Fibroblast of skin of back (primary cell): ENCODE data around the gene CCM2.

Source experiments
- DNase-seq: peaks from one replicate; pipeline ENCODE4 v3.0.0-alpha.2; 2013

The CCM2 gene

DNA sequence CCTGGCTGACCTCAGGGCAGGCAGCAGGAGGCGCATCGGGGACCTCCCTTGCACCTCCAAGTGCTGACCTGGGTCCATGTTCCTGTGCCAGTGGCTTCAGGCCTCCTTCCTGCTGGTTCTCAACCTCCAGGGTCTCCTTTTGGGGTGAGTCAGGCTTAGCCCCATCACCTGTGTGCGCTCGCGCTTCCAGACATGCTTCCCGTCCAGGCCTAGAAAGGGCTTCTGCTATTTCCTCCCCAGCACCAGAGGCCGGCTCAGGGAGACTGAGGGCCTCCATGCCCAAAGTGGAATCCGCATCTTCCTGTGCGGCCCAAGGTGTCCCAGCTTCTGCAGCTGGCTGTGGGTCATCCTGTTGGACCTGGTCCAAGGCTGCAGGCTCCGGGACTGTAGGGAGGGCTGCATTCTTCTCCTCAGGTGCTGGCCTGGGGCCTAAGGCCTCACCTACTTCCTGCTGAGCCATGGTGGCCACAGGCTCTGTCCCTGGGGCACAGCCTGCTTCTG is 82.9 kb downstream of the CCM2 start:
- no peak for DNase-seq

DNA sequence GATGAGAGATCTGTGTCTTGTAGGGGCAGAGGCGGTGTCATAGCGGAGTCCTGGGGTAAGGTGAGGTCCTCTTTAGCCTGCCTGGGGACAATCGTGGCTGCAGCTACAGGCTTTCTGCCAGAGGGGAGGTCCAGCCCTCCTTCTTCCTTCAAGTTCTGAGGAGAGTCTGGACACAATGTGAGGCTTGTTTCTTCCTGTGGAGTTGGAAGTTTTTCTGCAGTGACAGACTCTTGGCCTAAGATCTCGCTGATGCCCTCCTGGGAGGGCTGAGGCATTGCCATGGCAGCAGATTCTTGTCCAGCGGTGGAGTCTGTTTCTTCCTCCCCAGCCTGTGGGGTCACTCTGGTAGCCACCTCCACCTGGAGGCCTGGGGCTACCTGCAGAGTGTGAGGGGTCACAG is 84.3 kb downstream of the CCM2 start:
- no peak for DNase-seq

DNA sequence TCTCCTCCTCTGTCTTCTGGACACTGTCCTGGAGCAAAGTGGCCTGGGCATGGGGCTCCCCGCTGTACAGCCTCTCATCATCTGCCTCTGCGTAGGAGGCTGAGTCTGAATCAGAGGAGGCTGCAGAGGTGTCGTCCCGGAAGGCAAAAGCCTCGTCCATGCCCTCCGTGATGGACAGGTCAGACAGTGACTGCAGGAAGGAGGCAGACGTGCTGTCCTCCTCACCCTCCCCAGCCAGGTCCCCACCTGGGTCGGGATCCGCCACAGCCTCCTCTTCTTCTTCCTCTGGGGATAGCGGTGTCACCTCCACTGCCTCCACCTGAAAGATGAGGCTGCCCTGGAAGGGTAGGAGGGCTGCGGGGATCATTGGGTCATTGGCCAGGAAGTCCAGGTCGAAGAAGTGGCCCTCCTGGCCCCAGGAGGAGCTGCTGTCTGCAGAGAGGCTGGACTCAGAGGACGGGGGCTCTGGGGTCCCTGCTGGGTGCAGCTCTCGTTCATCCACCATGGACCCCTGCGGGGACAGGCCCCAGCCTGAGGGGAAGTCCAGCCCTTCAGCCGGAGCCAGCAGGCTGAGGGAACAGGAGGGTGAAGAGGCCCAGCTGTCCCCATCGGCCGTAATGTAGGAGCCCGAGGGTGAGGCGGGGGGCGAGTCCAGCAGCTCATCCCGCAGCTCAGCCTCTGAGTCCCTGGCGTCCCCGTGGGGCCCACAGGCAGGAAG is 85.1 kb downstream of the CCM2 start:
- DNase-seq, result no peak

DNA sequence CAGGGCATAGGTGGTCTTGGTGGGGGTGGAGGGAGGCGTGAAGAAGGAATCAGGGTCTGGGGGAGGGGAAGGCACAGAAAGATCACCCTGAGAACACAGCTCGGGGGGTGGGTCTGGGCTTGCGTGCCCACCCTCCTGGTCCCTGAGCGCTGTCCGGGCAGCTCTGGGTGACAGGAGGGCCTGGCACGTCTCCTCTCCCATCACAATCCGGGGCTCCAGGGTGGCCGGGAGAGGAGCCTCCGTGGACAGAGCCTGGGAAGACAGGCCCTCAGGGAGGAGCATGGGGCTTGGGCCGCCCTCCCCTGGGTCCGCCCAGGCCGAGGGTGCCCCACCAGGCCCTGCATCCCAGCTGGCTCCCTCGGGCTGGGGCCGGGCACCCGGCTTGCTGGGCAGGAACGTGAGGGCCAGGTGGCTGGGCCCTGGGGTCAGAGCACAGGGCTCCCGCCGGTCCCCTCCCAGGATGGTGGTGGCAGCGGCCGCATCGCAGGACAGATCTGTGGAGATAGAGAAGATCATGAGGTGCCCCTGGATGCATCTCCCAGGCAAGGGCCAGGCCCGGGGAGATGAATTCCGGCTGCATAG is 85.7 kb downstream of the CCM2 start:
- no peak for DNase-seq

DNA sequence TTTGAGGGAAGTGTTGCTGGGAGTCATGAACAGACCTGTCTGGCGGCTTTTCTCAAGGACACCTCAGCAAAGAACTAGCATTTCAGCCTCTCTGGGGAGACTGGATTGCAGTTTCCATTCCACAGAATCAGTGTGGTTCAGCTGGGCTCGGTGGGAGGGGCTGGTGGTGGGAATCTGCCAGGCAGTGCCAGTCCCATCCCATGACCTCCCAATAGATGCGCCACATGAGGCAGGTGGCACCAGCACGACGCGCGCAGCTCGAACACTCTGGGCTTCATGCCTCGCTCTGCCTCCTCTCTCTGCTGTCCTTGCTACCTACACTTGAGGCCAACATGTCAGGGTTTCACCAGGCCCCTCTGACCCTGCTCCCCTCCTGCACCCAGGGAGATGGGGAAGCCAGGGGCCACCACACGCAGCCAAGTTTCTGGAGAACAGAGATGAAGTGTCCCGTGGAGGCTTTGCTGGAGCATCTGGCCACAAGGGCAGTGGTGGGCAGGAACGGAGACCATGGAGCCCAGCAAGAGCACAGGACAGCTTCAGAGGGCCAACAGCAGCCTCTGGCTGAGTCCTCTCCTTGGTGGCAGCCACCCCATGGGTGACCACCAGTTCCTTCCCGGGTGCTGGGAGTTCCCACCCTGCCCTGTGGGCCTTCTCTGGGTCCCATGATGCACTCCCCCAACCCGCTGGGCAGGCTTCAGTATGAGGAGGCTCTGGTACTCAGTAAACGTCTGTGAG is 86.5 kb downstream of the CCM2 start:
- DNase-seq, result no peak

DNA sequence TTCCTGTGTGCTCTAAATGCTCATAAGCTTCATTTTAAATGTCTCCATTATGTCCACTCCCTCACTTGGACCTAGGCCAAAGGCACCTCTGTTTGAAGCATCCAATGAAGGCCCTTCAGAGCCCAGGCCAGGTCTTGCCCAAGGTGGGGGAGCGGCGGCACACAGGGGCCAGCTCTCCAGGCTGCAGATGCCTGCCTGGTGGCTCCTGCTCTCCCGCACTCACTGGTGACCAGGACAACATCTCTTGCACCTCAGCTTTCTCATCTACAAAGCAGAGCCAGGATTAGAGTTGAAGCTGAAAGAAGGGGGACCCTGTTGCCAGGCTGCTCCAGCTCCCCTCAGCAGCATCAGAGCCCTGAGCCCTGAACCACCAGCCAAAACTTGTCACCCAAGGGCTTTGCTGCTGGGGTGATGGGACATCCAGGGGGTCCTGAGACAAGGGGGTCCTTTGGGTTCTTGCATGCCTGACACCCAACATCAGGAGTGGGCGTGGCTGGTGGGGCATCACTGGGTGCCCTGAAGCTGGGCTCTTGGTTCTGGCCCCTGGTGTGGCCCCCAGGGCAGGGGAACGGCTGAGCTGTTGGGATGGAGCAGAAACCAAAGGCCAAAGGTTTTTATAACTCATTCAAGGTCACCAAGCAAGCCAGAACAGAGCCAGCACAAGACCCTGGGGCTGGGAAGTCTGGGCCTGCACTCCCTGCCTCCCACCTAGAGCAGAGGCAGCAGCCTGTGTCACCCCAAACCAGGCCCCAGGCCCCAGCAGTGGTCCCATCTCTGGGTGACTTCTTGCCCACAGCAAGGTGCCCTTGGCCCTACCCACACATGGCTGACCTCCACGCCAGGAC is 87.5 kb downstream of the CCM2 start:
- no peak for DNase-seq

DNA sequence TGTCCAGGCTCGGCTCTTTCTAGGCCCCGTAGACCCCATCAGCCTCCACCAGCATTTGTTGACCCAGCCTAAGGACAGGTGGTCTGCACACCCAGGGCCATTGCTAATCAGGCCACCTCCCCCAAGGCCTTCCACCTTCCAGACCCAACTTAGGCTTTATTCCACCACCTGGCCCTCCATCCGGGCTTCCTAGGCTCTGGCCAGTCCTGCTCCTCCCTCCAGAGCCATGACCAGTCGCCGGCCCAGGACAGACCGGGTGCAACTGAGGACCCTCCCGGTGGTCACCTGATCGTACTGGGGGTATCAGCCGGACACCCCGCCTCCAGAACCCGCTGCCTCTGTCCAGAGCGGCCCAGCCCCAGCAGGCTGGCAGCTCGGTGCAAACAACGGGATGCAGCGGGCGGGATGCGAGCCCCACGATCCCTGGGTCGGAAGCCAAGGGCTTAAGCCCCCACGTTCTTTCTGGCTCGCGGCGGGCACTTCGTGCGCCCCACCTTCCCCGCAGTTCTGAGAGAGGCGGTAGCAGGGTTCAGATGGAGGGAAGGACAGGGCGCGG is 88.2 kb downstream of the CCM2 start:
- DNase-seq, result no peak

DNA sequence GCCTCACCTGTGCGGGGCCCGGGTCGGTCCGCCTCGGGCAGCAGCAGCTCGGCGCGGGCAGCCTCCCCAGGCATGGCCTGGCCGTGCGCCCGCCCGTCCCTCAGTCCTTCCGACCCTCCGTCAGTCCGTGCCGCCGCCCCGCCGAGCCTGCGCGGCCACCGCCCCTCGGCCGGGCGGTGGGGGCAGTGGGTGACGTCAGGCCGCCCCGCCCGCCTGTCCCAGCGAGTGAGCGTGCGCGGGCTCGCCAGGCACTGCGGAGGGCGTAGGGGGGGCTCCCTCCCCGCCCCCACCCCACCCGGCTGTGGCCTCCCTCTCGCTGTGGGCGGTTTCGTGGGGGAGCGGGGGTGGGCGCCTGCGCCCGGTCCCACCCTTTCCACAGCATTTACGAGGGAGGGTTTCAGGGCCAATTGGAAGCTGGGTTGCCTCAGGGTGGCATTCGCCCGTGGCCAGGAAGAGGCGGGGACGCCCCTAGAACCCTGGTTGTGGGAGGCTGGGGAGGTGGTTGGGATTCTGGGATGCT is 88.9 kb downstream of the CCM2 start, which contains the start of gene NACAD:
Gene NACAD (minus strand): TSS at position 149 of the 520 bp plus-strand sequence. CDS start 75 bp downstream, at position 74.
- DNase-seq, result peak; percentile 60

DNA sequence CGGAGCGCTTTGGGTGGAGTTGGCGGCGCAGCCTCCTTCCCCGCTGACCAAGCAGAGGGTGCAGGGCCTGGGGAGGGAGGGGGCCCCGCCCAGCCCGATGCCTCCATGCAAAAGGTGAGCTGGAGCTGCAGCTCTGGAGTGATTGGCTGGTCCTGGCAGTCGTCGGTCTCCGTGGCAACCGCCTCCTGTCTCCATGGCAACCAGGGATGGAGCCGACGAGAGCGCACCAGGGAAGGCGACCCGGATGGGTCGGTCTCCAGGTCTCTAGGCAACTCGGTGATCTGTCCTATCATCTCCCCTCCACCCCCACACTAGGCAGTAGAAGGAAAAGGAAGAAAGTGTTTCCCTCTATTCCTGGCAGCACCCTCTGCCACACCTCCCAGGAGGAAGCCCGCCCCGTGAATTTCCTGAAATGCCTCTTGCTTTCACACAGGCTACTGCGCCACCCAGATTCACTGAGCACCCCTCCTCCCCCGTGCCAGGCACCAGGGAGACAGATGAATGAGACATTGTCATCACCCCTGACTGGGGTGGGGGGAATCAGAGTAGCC is 89.4 kb downstream of the CCM2 start:
- DNase-seq, result no peak

DNA sequence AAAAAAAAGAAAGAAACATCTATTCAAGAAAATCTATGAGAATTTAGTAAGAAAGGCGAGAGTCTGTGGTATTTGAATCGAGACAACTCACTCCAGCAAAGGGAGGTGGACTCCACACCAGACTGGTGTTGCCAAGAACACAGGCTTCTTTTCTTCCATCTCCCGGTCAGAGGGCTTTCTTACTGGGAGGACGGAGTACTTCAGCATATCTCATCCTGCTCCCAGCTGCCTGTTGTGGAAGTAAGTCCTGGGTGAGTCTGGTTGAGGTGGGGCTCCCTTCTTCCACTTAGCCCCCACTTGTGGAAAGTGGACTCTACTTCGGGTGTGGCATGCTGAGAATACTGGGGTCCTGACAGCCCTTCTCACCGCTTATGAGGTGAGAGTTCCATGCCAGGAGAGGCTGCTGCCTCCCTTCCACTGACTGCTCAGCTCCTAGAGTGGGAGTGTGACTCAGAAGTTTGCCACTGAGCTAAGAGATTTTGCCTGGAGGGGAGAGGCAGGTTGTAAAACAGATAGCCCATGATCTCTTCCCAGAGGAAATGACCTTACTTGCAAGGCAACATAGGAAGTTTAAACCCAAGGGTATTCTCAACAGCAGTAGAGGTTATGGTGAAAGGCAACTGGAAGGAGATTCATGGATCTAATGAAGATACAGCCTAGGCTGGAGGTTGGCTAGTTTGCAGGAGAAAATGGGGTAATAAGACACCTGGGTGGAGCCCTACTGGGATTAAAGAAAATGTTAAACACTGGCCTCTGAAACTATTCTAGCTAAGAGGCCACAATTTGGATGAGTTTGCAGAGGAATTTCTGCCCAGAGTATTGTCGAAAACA is 92.3 kb downstream of the CCM2 start:
- DNase-seq, result no peak

DNA sequence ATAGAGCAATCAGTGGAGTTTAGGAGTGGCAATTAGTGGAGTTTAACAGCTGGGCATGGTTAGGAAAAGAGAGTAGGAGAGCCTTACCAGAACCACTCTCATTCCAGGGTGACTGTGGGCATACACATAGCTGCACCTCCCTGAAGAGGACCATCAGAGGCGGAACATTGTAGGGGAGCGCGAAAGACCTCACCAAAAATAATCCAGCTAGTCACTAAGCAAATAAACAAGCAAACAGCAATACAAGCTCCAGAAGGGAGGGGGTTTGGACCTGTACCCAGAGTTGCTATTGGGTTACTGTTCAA is 92.9 kb downstream of the CCM2 start:
- DNase-seq, result no peak

DNA sequence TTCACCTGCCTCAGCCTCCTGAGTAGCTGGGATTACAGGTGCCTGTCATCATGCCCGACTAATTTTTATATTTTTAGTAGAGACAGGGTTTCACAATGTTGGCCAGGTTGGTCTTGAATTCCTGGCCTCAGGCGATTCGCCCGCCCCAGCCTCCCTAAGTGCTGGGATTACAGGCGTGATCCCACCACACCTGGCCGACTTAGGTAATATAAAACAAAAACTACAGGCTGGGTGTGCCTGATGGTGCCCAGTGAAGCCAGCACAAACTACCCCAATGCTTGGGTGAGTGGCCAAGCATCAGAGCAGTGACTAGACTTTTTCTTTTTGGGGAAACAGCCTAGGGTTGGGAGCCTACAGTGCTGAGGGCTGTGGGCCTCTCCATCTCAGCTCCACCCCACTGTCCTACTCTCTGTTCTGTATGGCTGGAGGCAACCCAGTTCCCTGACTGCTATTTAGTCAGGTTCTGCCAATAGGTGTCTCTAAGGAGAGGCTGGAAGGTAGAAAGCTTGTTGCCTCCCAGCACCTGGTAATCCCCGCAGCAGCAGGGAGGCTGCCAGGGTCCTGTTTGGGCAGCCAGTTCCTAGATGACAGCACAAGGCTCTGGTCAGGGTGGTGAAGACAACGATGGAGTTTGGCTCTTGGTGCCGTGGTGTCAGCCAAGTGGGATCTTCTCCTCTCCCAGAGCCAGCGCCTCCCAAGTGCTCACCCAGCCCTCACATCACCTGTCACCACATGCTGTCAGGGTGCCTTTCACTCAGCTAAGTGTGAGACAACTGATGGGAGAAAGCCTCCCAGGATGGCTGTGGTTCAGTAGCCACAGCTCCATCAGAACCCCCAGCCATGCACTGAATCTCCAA is 99.2 kb downstream of the CCM2 start:
- DNase-seq, result no peak

DNA sequence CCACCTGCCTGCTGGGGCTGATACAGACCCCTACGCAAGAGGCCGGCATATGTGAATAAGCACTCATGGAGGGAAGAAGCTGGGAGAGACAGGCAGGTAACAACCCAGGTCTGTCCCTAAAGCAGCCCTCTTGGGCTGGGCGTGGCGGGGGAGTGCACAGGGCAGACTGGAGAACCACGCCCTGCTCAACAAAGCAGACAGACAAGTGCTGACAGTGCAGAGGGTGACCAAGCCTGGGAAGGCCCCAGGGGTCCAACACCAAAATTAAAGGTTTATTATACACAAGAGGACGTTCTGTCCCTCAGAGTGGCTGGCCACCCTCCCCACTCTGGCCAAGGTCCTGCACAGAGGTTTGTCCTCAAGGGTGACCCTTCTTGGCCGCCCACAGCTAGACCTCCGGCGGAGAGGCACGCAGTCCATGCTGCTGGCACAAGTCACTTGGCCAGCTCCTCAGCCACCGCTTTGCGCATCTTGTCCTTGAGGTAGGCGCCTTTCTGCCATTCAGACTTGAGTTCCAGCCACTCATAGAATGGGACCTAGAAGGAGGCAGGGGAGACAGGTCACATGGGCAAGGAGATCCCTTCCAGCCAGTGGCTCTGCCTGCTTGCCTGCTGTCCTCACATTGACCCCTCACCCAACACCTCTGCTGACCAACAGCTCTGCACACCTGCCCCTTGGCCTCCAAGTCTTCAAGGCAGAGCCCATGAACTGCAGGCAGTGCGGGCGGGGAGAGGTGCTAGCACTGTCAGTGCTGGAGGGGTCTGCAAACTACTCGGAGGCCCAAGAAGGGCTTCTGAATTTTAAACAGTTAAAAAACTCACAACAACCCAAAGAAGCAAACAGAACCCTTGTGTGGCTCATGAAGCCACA is 100.1 kb downstream of the CCM2 start:
- DNase-seq, result no peak

DNA sequence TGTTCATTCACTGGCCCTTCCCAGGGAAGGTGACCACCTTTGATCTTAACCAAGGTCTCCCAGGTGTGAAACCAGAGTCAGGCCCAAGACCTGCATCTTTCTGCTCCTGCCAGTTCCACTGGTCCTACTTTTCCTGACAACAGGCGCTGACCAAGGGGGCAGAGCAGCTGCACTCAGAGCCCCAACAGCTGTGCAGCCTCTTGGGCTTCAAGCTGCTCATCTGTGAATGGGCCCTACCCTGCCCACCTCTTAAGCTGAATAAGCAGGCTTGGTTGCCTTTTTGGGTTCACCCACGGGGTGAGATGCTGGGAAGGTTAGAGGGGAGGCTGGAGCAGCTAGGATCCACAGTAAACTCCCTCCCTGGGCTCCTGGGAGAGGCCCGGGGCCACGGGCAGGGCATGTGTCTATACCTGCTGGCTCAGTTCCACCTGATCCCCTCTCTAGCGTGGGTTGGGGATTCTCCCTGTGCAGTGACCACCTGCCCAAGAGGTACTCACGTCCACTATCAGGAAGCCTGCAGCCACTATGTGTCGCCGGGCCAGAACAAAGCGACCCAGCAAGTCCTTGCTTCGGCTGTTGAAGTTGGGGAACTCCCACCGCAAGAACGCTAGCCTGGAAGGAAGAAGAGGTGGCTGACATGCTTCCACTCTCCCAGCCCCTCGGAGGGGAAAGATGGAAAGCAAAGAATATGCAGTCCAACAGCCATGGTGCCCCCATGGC is 100.9 kb downstream of the CCM2 start:
- DNase-seq, result no peak

DNA sequence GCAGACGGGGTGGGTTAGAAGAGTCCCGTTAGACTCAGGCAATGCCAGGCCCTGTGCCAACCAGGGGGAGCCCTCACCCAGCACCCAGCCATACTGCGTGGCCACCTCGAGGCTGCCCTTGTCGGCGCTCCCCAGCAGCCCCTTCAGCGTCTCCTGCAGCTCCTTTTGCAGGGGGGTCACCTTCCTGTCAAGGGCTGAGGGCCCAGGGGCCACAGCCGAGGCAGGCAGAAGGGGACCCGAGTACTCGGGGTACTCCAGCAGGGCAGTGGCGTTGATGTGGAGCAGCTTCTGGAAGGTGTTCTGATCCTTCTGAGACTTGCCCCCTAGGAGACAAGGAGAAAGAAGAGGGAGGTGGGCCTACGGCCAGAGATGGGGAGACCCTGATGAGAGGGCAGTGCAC is 101.7 kb downstream of the CCM2 start:
- no peak for DNase-seq

DNA sequence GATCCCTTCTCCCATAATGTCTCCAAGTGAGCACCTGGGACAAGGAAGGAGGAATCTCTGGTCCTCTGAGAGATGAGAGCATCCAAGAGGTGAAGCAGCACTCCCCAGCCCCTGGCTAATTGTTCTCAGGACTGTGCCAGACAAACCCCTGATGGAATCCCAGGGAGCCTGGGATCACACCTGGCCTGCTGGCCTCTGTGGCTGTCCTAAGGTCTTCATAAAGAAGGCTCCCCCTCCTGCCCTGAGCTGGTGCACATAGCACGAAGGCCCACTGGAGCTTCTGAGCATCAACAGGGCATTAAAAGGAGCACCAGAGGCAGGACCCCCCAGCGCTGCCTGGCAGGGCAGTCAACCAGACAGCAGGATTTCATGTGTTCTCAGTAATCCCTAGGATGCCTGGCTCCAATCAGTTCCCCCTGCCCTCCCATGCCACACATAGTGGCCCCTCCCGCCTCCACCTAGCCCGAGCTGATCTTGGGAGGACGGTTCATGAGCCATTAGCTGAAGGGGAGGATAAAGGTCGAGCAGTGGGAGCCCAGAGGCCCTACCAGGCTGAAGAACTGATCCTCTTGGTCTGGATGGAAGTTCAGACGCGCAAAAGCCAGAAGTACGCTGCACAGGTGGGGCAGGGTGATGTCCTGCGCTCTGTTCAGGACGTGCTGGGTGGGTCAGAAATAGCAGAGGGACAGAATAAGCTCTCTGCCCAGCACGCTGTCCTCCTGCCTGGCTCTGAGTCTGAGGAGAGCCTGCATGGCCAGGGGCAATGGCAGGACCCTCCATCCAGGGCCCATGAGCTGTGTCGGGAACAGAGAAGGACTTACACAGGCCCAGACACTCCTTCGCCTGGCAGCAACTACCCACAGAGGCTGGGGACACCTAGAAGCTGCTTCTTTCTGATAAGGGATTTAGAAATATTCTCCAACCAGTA is 103.0 kb downstream of the CCM2 start:
- no peak for DNase-seq
